ENCODE measurements around the gene MFSD1.

MFSD1 gene, protein sequence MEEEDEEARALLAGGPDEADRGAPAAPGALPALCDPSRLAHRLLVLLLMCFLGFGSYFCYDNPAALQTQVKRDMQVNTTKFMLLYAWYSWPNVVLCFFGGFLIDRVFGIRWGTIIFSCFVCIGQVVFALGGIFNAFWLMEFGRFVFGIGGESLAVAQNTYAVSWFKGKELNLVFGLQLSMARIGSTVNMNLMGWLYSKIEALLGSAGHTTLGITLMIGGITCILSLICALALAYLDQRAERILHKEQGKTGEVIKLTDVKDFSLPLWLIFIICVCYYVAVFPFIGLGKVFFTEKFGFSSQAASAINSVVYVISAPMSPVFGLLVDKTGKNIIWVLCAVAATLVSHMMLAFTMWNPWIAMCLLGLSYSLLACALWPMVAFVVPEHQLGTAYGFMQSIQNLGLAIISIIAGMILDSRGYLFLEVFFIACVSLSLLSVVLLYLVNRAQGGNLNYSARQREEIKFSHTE

DNA sequence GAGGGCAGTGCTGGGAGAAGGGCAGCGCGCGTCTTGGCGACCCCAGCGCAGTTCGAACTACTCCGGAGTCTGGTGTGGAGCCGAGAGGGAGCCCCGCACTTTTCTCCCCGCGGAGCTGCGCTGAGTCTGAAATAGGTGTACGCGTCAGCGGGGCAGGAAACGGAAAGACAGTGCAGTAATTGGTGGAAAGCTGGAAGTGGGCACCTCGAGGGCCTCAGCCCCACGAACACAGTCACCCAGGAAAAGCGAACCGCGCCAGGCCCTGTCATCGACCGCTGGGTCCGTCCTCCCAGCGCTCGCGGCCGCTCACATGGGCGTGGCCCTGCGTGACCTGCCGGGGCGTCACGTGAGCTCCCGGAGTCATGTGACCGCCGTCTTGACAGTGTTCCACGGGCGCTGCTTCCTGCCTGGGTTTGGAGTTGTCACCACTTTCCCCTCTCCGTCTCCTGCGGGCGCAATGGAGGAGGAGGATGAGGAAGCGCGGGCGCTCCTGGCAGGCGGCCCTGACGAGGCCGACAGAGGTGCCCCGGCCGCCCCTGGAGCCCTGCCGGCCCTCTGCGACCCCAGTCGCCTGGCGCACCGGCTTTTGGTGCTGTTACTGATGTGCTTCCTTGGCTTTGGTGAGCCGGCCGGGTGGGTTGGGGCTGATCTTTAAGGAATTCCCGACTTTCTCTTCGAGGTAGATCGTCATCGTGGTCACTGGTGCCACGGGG lies at the start of gene MFSD1:
MFSD1 (plus strand) TSS at position 359 of the 713 bp plus-strand sequence; CDS start at position 458, 99 bp downstream.
- DNase-seq, result peak; percentile 91

DNA sequence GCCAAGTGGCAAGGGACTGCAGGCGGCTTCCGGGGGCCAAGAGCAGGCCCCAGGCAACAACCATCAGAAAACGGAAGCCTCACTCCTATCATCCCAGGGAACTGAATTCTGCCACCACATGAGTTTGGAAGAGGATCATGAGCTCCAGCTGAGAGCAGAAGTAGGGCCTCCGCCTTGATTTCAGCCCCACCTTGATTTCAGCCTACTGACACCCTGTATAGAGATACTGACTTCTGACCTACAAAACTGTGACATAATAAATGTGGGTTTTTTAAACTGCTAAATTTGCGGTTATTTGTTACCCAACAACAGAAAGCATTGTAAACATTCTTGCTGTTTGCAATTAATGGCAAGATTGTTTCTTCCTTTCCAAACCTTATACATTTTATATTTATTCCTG lies 48.0 kb upstream of the MFSD1 start:
- no peak for DNase-seq

DNA sequence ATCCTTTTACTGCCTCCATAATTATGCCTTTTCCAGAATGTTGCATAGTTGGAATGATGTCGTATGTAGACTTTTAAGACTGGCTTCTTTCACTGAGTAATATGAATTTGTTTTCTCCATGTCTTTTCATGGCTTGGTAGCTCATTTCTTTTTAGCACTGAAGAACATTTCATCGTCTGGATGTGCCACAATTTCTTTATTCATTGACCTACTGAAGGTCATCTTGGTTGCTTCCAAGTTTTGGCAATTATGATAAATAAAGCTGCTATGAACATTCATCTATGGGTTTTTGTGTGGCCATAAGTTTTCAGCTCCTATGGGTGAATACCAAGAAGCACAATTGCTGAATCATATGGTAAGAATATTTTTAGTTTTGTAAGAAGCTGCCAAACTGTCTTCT lies 46.4 kb upstream of the MFSD1 start:
- no peak for DNase-seq

DNA sequence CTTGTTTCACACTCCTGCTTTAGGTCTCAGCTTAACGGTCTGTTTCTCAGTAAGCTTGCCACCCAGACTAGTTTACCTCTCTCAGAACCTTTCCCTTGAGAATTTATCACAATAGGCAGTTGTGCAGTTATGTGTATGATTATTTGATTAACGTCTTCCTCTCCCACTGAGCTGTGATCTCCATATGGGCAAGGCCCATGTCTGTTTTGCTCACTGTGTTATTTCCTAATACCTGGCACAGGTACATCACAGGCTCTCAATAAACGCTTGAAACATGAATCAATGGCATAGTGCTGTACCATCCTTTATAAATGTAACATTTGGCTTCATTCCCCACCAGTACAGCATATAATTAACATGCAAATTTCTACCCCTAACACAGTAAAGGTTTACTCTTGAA lies 40.5 kb upstream of the MFSD1 start:
- no peak for DNase-seq

DNA sequence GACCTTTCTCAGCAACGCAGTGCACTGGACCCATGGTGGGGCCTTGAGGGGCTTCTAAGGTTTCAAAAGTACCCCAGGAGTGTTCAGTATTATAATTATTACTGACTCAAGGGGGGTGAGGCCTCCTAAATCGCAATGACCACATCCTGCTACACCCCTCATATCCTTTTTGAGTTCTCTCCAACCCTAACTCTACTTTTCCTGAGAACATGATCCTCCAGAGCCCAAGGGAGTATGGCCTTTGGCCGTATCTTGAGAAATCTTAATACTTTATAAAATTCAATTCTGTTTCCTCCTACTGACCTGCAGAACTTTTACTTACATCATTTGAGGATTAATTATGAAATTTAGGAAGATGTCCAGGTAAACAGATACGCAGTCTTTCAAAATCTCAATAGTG lies 39.2 kb upstream of the MFSD1 start:
- no peak for DNase-seq

DNA sequence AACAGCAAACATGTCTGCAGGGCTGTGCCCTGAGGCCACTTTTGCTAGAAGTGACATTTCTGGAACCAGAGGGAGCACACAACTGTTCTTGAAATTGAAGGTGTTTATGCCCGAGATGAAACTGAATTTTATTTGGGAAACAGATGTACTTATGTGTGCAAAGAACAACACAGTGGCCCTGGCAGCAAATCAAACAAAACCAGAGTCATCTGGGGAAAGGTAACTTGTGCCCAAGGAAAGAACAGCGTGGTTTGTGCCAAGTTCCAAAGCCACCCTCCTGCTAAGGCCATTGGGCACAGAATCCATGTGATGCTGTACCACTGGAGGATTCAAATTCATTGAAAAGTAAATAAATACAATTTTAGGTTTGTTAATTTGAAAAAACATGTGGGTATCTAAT lies 38.4 kb upstream of the MFSD1 start:
- DNase-seq, result no peak

DNA sequence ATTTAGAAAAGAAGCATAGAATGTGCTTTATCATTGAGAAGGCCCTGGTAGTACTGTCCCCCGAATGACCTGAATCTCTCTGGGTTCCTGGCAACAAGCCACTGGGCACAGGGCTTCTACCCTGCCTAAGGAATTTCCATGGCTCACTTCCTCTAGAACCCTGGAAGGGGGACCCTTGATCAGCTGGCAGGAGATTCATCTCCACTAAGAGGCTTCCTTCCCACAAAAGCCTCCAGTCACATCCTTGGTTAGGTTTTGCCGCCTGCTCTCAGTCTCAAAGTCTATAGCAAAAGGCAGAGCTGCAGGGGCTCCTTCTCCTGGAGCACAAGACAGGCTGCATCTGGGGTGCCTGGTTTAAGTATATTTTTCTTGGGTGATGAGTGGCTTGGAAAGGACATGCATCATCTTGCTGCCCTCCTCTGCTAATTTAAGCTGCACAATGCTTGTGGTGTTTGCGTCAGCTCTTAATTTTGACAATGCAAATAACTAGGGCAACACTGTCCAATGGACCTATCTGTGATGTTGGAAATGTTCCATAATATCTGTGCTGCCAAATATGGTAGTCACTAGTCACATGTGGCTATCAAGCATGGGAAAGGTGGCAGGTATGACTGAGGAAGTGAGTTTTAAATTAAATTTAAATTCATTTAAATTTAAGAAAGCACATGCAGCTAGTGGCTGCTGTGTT lies 36.2 kb upstream of the MFSD1 start:
- DNase-seq, result no peak

DNA sequence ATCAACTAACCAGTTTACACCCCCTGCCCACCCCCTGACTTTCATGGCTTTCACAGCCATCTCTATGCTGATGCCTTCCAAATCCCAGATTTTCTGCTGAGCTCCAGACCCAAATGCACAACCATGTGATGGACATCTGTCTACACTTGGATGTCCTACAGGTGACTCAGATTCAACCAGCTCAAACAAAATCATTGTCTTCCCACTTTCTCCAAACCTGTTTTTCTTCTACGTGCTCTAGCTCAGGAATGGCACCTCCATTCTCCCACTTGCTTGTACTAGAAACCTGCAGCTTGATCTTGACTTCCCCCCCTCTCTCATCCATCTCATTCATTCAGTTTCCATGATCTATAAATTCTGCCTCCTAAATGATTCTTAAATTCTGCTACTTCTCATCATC lies 35.5 kb upstream of the MFSD1 start:
- DNase-seq, result no peak

DNA sequence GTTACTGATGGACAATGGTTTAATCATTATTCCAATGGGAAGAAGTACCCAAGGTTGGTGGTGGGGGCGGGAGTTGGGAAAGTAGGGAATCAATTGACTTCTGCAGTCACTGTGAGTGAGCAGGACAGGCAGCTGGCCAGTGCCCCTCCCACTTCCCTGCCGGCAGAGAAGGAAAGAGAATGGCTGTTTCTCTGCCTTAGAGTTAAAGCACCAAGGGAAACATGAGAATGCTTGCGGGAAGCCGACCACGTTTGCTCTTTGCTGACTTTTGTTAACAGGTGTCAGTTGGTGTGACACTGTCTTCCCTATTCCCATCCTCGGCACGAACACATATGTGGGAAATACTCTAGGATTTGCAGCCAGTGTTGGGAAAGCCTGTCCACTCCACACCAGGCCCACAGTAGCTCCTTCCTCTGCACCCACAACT lies 33.5 kb upstream of the MFSD1 start:
- DNase-seq, result no peak

DNA sequence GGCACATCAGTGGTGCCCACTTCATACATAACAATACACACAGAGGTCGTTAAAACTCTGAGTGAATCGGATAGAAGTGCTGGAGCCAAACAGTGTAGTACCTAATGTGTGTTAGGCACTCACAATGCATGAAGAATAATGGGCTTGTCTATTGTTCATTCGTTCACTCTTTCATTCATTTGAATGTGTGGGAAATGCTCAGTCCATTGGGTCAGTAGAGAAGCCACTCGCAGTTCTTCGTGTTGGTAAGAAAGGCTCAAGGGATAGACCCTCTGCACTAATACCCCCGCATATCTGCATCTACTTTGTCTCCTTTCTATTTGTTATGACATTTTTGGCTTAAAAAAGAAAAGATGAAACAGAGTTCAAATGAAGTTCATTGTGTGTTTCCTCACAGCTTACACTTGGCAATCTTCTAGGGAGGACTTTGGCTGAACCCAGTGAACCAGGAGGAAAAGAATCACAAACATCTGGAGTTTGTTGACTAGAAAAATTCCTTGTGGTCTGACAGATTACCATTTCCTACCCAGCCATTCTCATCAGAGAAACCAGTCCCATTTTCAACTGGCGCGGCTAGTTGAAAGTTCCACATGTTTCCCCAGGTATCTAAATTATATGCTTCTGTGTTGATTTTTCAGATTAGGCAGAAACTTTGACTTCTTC lies 32.8 kb upstream of the MFSD1 start:
- DNase-seq, result no peak

DNA sequence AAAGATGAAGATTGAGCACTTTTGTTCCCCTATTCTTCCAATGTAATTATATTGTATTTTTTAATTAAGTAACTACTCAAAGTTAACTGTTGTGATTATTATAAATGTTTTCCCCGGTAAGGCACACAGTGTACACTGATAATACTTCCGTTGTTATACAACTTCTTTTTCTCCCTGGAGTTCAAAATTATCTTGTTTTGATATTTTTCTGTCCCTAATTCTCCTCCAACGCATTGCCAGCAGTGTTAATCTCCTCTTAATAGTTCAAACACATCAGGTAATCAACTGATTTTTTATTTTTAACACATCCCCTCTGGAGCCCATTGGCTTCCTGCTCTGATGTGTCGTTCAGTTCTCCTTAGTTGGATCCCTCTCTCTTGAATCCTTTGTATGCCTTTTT lies 32.3 kb upstream of the MFSD1 start:
- DNase-seq, result no peak

DNA sequence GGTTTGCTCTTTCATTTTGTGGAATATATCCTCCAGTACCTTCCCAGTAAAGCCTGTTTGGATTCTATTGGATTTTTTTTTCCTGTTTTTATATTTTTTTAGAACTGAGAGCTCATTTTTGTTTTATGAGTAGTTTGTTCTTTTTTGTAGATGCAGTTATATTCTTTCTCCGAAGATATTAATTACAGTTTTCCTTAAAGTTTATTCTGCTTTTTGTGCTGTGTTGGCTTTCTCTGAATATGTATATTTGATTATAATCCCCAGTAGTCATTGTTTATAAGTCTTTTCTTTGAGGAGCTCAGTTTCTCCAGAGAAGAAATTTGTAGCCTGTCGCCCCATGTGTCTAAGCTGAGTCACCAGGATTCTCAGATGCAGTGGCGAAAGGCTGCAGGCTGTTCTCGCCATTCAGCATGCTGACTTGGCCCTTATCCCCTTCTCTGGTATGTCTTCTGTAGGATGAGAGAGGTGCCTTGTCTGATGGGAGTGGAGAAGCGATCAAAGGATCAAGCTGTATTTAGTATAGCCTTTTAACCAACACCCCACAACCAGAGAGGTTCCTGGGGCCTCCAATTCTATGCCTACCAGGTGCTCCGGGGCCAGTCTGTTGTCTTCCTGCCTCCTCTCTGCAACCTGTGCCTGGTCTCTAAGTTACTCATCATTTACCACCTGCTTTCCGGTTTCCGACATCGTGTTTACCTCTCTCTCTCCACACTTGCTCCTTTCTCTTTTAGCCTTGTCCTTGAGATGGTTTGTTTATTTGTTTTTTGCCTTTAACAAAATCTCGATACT lies 31.7 kb upstream of the MFSD1 start:
- no peak for DNase-seq

DNA sequence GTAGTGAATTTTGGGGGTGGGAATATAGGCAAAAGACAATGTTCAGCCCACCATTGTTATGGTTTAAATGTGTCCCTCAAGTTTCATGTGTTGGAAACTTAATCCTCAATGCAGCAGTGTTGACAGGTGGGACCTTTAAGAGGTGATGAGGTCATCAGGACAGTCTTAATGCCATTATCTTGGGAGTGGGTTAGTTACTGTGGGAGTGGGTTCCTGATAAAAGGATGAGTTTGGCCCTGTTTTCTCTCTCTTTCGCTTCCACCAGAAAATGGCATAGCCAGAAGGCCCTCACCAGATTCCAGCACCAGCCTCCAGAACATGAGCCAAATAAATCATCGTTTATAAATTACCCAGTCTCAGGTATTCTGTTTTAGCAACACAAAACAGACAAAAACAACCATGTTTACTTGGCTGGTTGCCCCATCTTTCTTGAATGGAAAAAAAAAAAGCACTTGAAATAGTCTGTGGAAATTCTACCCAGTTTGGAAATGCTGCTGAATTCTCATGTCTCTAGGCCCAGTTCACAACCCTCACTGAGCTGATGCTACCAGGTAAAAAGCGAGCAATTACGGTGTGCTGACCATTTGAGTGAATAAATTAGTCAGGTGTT lies 31.0 kb upstream of the MFSD1 start:
- DNase-seq, result no peak

DNA sequence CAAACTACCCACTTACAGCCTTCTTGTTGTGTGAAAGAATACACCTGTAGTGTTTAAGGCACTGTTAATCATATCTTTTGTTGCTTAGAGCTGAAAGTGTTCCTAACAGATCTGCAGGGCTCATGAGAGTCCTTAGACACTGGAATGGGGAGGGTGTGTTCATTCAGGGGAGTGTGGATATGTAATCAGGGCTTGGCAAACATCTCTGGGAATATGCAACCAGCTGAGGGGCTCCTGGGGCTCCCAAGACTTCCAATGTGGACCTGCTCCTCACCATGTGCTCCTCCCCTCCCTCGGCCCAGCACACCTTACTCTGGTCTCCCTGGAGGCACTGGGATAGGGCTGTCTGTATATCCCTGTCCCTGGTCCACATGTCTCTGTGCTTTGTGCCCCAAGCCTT lies 30.3 kb upstream of the MFSD1 start:
- DNase-seq, result no peak

DNA sequence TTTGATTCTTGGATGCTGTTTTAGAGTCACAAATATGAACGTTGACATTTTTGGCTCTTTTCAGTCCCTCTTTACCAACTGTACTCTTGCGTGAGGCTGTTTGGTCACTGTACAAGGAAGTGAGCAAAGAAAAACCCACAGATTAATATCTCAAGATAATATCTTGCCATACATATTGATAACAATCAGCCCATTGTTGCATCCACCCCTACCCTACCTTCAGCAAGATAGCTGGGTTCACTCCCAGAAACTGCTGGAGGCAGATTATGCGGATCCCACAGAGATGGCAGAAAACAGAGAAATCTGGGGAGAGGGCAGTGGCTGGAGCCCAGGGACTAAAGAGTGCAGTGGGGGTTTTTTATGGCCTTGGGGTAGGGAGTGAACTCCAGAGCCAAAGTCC lies 29.9 kb upstream of the MFSD1 start:
- DNase-seq, result no peak

DNA sequence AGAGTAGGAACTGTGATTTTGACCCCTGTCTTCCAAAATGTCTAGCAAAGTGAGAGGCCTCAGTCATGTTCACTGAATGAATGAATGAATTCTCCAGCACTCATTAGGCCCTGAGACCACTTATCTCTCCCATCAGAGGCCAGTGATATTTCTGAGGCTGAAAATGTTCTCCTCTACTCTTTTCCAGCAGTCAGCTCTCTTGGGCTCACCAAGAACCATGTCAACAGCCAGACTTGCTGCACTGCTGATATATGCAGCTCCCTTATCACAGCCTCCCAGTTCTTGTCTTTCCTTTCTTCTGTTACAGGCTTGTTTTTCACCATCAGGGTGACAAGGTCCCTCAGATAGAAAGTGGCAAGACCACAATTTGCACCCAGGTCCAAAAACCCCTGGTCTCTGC lies 28.7 kb upstream of the MFSD1 start:
- DNase-seq, result no peak

DNA sequence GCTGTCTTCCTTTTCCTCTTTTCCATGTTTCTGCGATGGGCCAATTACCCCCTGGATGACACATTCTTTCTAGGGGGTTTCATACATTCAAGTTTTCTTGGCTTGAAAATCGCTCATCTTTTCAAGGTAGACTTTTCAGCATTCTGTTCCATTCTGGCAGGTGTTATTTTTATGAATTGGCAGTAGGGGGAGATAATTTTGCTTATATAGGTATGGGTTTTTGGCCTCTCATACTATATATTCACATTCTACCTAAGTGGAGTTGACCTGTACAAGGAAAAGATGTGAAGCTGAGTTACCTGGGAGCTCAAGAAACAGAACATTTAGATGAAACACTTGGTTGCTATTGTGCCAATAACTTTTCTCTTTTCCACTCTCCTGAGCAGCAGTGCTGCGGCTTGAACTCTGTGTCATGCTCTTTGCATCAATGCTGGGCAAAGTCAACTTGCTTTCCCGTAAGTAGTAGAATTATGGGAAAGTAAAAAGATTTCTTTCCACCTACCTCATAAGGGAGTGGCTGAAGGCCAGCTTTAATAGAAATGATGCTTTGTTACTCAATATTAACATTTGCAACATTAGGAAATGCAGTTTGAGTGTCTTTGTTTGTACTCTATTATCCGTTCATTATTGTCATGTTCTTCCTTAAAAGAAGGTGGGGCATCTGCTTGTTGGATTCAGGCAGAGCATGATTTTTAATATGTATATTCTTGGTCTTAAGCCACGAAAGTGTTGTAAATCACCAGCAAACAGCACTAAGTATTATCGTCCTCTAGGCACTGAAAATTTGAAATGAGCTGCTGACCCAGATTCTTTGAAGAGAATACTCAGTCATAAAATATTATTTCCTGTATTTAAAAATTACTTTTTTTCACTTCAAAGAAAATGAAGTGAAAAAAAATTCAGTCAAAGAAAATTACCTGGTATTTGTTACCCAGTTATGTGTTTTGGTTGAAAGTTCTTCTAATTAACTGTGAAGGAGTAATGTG lies 27.7 kb upstream of the MFSD1 start:
- DNase-seq, result no peak

DNA sequence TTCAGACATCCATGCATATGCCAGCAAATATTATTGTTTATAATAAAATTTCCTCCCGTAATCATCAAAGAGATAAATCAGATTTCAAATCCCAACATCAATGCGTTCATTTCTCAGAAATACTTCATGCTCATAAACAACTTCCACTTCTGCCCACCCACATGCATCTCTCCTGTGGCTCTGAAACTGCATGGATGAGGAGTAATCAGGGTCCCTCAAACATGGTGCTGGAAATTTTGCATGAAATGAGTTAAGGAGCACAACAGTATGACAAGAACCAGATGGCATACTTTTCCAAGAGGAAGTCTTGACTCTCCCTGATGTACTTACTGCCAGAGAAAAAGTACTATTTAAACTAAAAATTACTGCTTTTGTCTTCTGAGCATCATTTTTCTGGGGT lies 26.9 kb upstream of the MFSD1 start:
- no peak for DNase-seq

DNA sequence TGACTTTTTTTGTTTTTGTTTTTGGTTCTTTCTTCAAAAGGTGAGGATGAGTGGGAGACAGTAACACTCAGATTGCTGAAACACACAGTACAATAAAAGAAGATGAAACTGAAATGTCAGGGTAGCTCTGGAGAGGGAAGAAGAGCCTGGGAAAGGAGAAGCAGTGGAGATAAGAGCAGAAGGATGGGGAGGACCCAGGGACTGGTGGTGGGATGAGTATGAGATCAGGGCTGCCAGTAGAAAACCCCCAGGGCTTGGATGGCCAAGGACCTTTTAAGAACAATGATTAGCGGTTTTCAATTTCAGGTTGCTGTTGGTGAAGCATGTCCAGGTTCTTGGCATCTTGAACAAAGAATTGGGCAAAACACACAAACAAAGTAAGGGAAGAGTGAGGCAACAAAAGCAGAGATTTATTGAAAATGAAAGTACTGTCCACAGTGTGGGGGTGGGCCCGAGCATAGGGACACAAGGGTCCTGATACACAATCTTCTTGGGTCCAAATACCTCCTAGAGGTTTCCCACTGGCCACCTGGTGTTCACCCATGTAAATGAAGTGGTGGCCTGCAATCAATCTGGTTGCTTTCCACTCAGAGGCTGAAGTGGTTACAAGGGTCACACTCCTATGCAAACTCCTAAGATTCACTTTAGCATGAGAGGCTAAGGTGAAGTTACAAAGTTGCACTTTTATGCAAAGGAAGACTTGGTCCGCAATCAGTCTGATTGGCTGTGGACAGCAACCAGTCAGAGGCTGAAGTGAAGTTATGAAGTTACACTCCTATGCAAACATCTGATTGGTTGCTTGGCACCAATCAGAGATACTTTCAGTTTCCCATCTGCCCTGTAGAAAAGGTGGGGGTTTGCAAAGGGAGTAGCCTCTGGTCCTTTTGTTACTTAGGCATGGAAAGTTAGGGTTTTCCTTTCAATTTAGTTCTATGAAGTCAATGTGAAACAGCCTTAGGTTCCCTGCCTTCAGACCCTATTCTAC lies 26.1 kb upstream of the MFSD1 start:
- no peak for DNase-seq

Data from NCI-H2107 (cell line).